HepG2 (cell line): ENCODE measurements around the gene HLF. TPM values are rescaled to one million over a fixed set of nuclear protein-coding genes. Genes with fewer than 3 reads are reported as not detected.
A peak's percentile ranks its signal among the peaks of the same experiment; 100 is the strongest.

ENCODE experiments used
- ATAC-seq: fragments of 200-7000 bp; cut with Tn5 transposase; 3 replicates; pipeline ENCODE4 v1.9.1; 2020; ENCODE audit warnings: mild to moderate bottlenecking, moderate library complexity
- BruUV-seq: library from RNA; stranded (reverse); fragments of 400-500 nt; replicated peaks from 2 replicates; lab custom pipeline; 2021; lab: Mats Ljungman, UMichigan
- CTCF ChIA-PET: fragments of 300-600 bp; formaldehyde crosslinking; extraction: SDS; loops from one replicate; lab custom pipeline; 2021; ENCODE audit warnings: low total read pairs, inconsistent platforms, low intra/inter-chr PET ratio; lab: Yijun Ruan, JAX
- POLR2A ChIA-PET: fragments of 350-600 bp; sonication (Branson Sonifier 250); formaldehyde crosslinking; loops from one replicate; lab custom pipeline; 2020; ENCODE audit warnings: antibody characterized with exemption, inconsistent platforms; lab: Yijun Ruan, JAX
- DNase-seq: peaks from one replicate; pipeline ENCODE4 v3.0.0-alpha.2; 2015; ENCODE audit warnings: low spot score
- FAIRE-seq: peaks from 3 replicates; lab custom pipeline; 2011; peaks lifted over from hg19 to GRCh38; lab: Jason Lieb, UNC
- H2AFZ ChIP-seq: one replicate; pipeline ENCODE4 v1.6.1; 2011; ENCODE audit warnings: low read length, inconsistent platforms
- H3K27ac ChIP-seq: fragments of 300-600 bp; 3 replicates; pipeline ENCODE4 v1.8.0; 2011; ENCODE audit warnings: mixed run types, mild to moderate bottlenecking, mixed read lengths, low read length, inconsistent platforms; ENCODE audit not compliant: insufficient read depth; ENCODE audit errors: extremely low read length
- H3K27me3 ChIP-seq, 2 experiments: fragments of 200-600 bp in 1 of 2; 2 replicates in 1 of 2; 3 replicates in 1 of 2; pipeline versions ENCODE4 v1.6.0 to v1.8.0; 2011; ENCODE audit warnings: low read length in 2 of 2, mild to moderate bottlenecking in 2 of 2, moderate library complexity in 2 of 2, inconsistent platforms in 1 of 2; ENCODE audit not compliant: insufficient read depth in 2 of 2, control insufficient read depth in 1 of 2
- H3K36me3 ChIP-seq, 2 experiments: fragments of 200-600 bp in 1 of 2; replicated peaks in 1 of 2; 2 replicates in 1 of 2; 3 replicates in 1 of 2; pipeline versions ENCODE4 v1.5.1 to v1.8.0; 2011; ENCODE audit warnings: low read length in 2 of 2, inconsistent platforms in 1 of 2; ENCODE audit not compliant: insufficient read depth in 2 of 2, control insufficient read depth in 1 of 2
- H3K4me1 ChIP-seq: 2 replicates; pipeline ENCODE4 v1.5.1; 2012; ENCODE audit warnings: low read length, inconsistent platforms; ENCODE audit not compliant: insufficient read depth
- H3K4me2 ChIP-seq: 2 replicates; pipeline ENCODE4 v1.6.0; 2011; ENCODE audit warnings: low read depth, low read length, inconsistent platforms
- H3K4me3 ChIP-seq, 3 experiments: fragments of 200-600 bp in 1 of 3; sonication (generic), shearing (Covaris generic) in 1 of 3; replicated peaks in 1 of 3; 2 replicates each; pipeline ENCODE4 v1.5.1; 2011 to 2016; ENCODE audit warnings: low read length in 3 of 3, inconsistent platforms in 2 of 3, low read depth in 2 of 3, mild to moderate bottlenecking in 2 of 3, control low read depth in 1 of 3, mixed read lengths in 1 of 3; ENCODE audit not compliant: insufficient read depth in 1 of 3
- H3K79me2 ChIP-seq: one replicate; pipeline ENCODE4 v1.6.1; 2011; ENCODE audit warnings: low read length, inconsistent platforms; ENCODE audit not compliant: insufficient read depth
- H3K9ac ChIP-seq: 2 replicates; pipeline ENCODE4 v1.6.0; 2011; ENCODE audit warnings: mild to moderate bottlenecking, low read depth, low read length, inconsistent platforms; ENCODE audit not compliant: insufficient read depth
- H3K9me3 ChIP-seq: 2 replicates; pipeline ENCODE4 v1.5.1; 2012; ENCODE audit warnings: mild to moderate bottlenecking, low read length
- H4K20me1 ChIP-seq: 2 replicates; pipeline ENCODE4 v1.6.0; 2011; ENCODE audit warnings: inconsistent platforms, mild to moderate bottlenecking, low read length, moderate library complexity; ENCODE audit not compliant: insufficient read depth
- AHR ChIP-seq: IDR thresholded peaks from 2 replicates; pipeline ENCODE4 v1.6.1; 2018; ENCODE audit warnings: missing genetic modification reagents, missing compliant biosample characterization
- ASH2L ChIP-seq: fragments of 300-600, 200-600 bp; sonication (generic); IDR thresholded peaks from 2 replicates; pipeline ENCODE4 v1.7.0; 2017; ENCODE audit warnings: low read depth, mild to moderate bottlenecking, moderate library complexity, mixed read lengths, low read length; ENCODE audit not compliant: insufficient read length
- ATF1 ChIP-seq: IDR thresholded peaks from 2 replicates; pipeline ENCODE4 v1.6.1; 2016; ENCODE audit warnings: mild to moderate bottlenecking, control low read depth
- ATF6 ChIP-seq: sonication (generic); formaldehyde crosslinking; conservative IDR thresholded peaks from 2 replicates; pipeline ENCODE4 v1.4.0; 2020; ENCODE audit warnings: missing genetic modification reagents
- BHLHE40 ChIP-seq: IDR thresholded peaks from 2 replicates; pipeline ENCODE4 v1.6.1; 2011; ENCODE audit warnings: low read length, improper control_type of control experiment
- BRD4 ChIP-seq: sonication (generic); formaldehyde crosslinking; IDR thresholded peaks from 2 replicates; pipeline ENCODE4 v1.4.0; 2020; ENCODE audit warnings: missing genetic modification reagents
- HNF4G ChIP-seq, 2 experiments: sonication (generic) in 1 of 2; formaldehyde crosslinking in 1 of 2; IDR thresholded peaks; 2 replicates each; pipeline versions ENCODE4 v1.4.0 to v1.6.1; 2011 to 2020; ENCODE audit warnings: borderline replicate concordance in 2 of 2, low read depth in 2 of 2, mild to moderate bottlenecking in 2 of 2, low read length in 1 of 2, missing genetic modification reagents in 1 of 2, moderate library complexity in 1 of 2
- NCOA2 ChIP-seq: sonication (generic); formaldehyde crosslinking; IDR thresholded peaks from 2 replicates; pipeline ENCODE4 v1.8.0; 2022; ENCODE audit warnings: inconsistent platforms
- POLR2G ChIP-seq: fragments of 200-400 bp; formaldehyde crosslinking; IDR thresholded peaks from 2 replicates; pipeline ENCODE4 v1.6.1; 2018; ENCODE audit warnings: mild to moderate bottlenecking, low read depth, low read length, moderate library complexity
- RBFOX2 ChIP-seq: fragments of 200-400 bp; formaldehyde crosslinking; IDR thresholded peaks from 2 replicates; pipeline ENCODE4 v1.6.1; 2017; ENCODE audit warnings: low read depth, mild to moderate bottlenecking, low read length
- RFX3 ChIP-seq: IDR thresholded peaks from 2 replicates; pipeline ENCODE4 v1.6.1; 2016; ENCODE audit warnings: missing biosample characterization, missing genetic modification reagents
- U2AF2 ChIP-seq: fragments of 200-400 bp; formaldehyde crosslinking; IDR thresholded peaks from 2 replicates; pipeline ENCODE4 v1.6.1; 2017; ENCODE audit warnings: low read depth, mild to moderate bottlenecking, low read length
- WIZ ChIP-seq: sonication (generic); formaldehyde crosslinking; IDR thresholded peaks from 2 replicates; pipeline ENCODE4 v1.5.1; 2020; ENCODE audit warnings: mild to moderate bottlenecking, missing genetic modification reagents
- ZBTB33 ChIP-seq: sonication (generic); formaldehyde crosslinking; IDR thresholded peaks from 2 replicates; pipeline ENCODE4 v1.4.0; 2020; ENCODE audit warnings: missing genetic modification reagents
- ZBTB8A ChIP-seq: sonication (generic); formaldehyde crosslinking; IDR thresholded peaks from 2 replicates; pipeline ENCODE4 v1.4.0; 2020; ENCODE audit warnings: mild to moderate bottlenecking, low read depth, missing genetic modification reagents, borderline replicate concordance
- ZNF747 ChIP-seq: sonication (generic); formaldehyde crosslinking; IDR thresholded peaks from 2 replicates; pipeline ENCODE4 v1.8.1; 2023; ENCODE audit warnings: missing genetic modification reagents, mild to moderate bottlenecking, borderline replicate concordance
- ZNF850 ChIP-seq: sonication (generic); formaldehyde crosslinking; conservative IDR thresholded peaks from 2 replicates; pipeline ENCODE4 v1.9.0; 2021; ENCODE audit warnings: mild to moderate bottlenecking, missing genetic modification reagents
- WGBS: methylation state at CpG from one replicate; pipeline ENCODE4 v1.1.6; 2017; ENCODE audit warnings: low lambda C conversion rate; 5-methylcytosine and 5-hydroxymethylcytosine counted together
- in situ Hi-C: cut with HindIII; loops from 2 replicates; pipeline ENCODE4 v1.10.0; 2017; ENCODE audit warnings: low pct_unique_long_range_greater_than_20kb; ENCODE audit not compliant: extremely low pct_ligation_motif_present
- intact Hi-C: fragments of 100-400 bp; cut with micrococcal nuclease; formaldehyde crosslinking; loops from one replicate; pipeline ENCODE4 v1.10.0; 2022; ENCODE audit not compliant: unreplicated experiment
- polyA plus RNA-seq, 8 experiments: library from polyadenylated mRNA; depleted of rRNA in 3 of 8; stranded (reverse) in 7 of 8; unstranded in 1 of 8; fragments of >200 nt; fragmentation: Illumina TruSeq in 4 of 8; extraction: Trizol in 4 of 8; gene quantifications; 2 replicates each; pipeline versions ENCODE4 v1.2.1 to v1.2.3, GENCODE V29; 2011 to 2016; ENCODE audit warnings: low read depth in 4 of 8, missing spikeins in 1 of 8, mixed read lengths in 1 of 8; ENCODE audit not compliant: insufficient read depth in 1 of 8
- total RNA-seq, 5 experiments: library from RNA; depleted of rRNA; stranded (reverse); fragments of >200 nt; fragmentation: Illumina TruSeq; extraction: Trizol; gene quantifications; 2 replicates each; pipeline ENCODE4 v1.2.3, GENCODE V29; 2016; ENCODE audit warnings: low read depth in 1 of 5
- TF ChIP-seq, protein P1 (sequence below): IDR thresholded peaks from 2 replicates; pipeline ENCODE4 v1.6.1; 2012; ENCODE audit warnings: inconsistent platforms
- TF ChIP-seq, protein P2 (sequence below): sonication (generic); formaldehyde crosslinking; IDR thresholded peaks from 2 replicates; pipeline ENCODE4 v1.5.0; 2020; ENCODE audit warnings: mild to moderate bottlenecking, missing genetic modification reagents, moderate library complexity

HLF gene
- total and polyA plus RNA-seq, 2 of the 13 experiments (the other 11 are each of a cell fraction or from before 2014, with no cell fraction given) = 202 to 346 TPM

DNA sequence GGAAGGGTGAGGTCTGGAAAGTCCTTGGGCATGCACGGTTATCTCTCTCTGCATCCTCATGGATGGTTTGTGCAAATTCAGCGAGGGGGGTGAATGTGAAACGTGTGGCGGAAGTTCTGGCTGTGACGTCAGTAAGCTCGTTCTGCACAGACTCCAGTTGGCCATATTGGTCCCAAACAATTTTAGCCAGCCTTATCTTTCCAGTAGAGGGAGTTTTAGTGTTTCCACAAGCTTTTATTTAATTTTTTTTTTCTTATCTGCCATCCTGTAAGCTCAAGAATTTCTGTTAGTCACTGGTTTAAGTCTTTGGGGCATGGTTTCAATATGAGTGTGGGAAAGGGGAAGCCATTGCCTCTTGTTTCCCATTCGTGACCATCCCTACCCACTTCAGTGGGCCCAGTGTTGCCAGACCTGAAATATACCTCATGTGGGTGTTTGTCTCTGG is 39.0 kb downstream of the HLF start:
- POLR2A ChIA-PET = interaction anchor here (0.7 to 5.9 kb wide), 11 partner anchors 11 to 1610 kb away, joined by 3 to 119 read pairs (median 5); partner anchors contain the start of gene TRIM25
- Histone ChIP-seq H3K4me3 (no peak overlapping the region; a peak in 1 of 6 replicates), H3K4me2 (peak overlapping the region; percentile 51), H3K79me2 (peaks cover 97% of the 10 kb centered on the region), H3K9ac (peak overlapping the region; percentile 61; the same call in 1 of the 2 replicates), H3K27me3 (no peaks in the 10 kb centered on the region), H4K20me1 (peaks cover 55% of the 10 kb centered on the region), H3K9me3 (no peaks in the 10 kb centered on the region), H3K27ac (peak overlapping the region; percentile 86), H3K4me1 (peaks cover 100% of the 10 kb centered on the region), H2AFZ (no peak overlapping the region), H3K36me3 (peaks cover 20 to 66% of the 10 kb centered on the region in 2 experiments)
- no peak for DNase-seq
- WGBS = 89% methylated on average over 7 of the region's 7 CpGs
- TF ChIP-seq ZBTB8A (CRISPR knock-in tag) (0 out of 2 replicates have a peak, but pooled peaks have one; percentile 4), POLR2G (peak; percentile 13; the same call in 1 of the 2 replicates), ASH2L (peak; percentile 7), ATF6 (no peak), ZNF747 (CRISPR knock-in tag) (no peak), NCOA2 (CRISPR knock-in tag) (no peak), ZNF850 (CRISPR knock-in tag) (no peak), ZBTB33 (CRISPR knock-in tag) (0 out of 2 replicates have a peak, but pooled peaks have one; percentile 37), WIZ (CRISPR knock-in tag) (peak; percentile 4; the same call in 1 of the 2 replicates), RBFOX2 (0 out of 2 replicates have a peak, but pooled peaks have one; percentile 1), HNF4G (IDR thresholded peaks at IDR 0.05; ENCODE audit: borderline replicate concordance, low read depth, low read length) (no peak), HNF4G (CRISPR knock-in tag; IDR thresholded peaks at IDR 0.05; ENCODE audit: borderline replicate concordance, low read depth) (0 out of 2 replicates have a peak, but pooled peaks have one; percentile 1), ATF1 (CRISPR knock-in tag) (no peak), AHR (CRISPR knock-in tag) (no peak), U2AF2 (no peak), BHLHE40 (no peak), BRD4 (CRISPR knock-in tag) (no peak), RFX3 (CRISPR knock-in tag) (no peak)
- TF ChIP-seq, protein P1, sequence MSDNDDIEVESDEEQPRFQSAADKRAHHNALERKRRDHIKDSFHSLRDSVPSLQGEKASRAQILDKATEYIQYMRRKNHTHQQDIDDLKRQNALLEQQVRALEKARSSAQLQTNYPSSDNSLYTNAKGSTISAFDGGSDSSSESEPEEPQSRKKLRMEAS = no peak
- TF ChIP-seq, protein P2, sequence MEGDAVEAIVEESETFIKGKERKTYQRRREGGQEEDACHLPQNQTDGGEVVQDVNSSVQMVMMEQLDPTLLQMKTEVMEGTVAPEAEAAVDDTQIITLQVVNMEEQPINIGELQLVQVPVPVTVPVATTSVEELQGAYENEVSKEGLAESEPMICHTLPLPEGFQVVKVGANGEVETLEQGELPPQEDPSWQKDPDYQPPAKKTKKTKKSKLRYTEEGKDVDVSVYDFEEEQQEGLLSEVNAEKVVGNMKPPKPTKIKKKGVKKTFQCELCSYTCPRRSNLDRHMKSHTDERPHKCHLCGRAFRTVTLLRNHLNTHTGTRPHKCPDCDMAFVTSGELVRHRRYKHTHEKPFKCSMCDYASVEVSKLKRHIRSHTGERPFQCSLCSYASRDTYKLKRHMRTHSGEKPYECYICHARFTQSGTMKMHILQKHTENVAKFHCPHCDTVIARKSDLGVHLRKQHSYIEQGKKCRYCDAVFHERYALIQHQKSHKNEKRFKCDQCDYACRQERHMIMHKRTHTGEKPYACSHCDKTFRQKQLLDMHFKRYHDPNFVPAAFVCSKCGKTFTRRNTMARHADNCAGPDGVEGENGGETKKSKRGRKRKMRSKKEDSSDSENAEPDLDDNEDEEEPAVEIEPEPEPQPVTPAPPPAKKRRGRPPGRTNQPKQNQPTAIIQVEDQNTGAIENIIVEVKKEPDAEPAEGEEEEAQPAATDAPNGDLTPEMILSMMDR (CRISPR knock-in tag) = peak; percentile 4; the same call in 1 of the 2 replicates
- intact Hi-C loops (loop anchor here (2.0 kb wide), 2 partner anchors 37 to 65 kb away; no protein-coding TSS in a partner anchor), in situ Hi-C loops (no loop called here)
- CTCF ChIA-PET = no interaction called here
- no TSS peak for BruUV-seq
- no peak for ATAC-seq
- FAIRE-seq = no peak
